HG02981 (cell line): ENCODE data around the gene TM4SF1.

Experiments used
- ATAC-seq: cut with Tn5 transposase; IDR thresholded peaks from one replicate; pipeline ENCODE4 v1.9.1; 2021; ENCODE audit warnings: mild to moderate bottlenecking, moderate library complexity; ENCODE audit not compliant: unreplicated experiment

The TM4SF1 gene

GRCh38 chr3:149375501-149376196 lies 1.8 kb downstream of the TM4SF1 start:
- ATAC-seq = no peak

GRCh38 chr3:149374793-149375500 lies 2.5 kb downstream of the TM4SF1 start:
- no peak for ATAC-seq

- ATAC-seq = no peak
Measured at GRCh38 chr3:149374391-149374790, 3.1 kb downstream of the TM4SF1 start.

- no peak for ATAC-seq
Measured at GRCh38 chr3:149373235-149374125, 4.0 kb downstream of the TM4SF1 start.

DNA sequence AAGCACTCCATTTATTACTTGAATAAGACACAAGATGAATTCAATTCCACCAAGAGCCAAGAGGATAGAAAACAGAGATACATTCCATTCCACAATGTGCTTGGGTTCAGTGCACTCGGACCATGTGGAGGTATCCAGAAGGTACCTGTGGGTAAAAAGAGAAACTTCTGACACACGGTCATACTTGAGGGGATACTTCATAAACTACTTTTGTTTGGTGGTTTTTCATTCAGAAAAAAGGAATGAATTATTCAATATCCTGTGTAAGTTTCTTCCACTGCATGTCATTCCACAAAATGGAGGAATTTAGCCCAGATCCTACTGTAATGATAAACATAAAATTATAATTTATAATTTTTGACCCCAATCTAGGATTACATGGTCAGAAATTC lies 5.7 kb downstream of the TM4SF1 start:
- no peak for ATAC-seq

DNA sequence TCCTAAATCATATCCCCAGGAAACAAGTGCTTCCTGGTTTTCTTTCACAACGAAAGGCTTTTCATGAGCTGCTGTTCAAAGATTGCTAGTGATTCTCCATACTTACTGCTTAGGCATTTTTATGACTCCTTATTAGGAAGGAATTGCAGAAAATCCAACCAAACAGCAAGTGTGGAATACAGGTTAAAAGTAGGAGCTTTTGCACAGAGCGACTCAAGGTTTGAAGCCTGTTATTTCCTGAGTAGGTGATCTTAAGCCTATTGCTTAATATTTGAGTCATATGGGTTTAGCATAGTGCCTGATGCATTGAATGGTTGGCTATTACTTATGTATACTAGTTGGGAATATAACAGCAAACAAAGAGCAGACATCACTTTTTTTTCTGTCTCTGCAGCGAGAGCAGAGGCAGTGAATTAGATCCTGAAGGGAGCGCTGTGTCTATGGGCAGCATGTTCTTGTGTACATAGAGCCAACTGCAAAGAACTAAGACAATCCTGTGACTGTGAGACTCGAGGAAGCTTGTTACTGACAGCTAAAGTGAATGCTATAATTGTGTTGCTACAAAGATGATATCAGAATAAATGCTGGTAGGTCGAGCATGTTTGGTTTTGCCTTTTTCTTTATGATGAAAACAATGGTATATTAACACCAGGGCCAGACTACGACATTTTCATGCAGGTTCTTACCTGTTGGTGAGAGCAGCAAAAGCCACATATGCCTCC lies 6.3 kb downstream of the TM4SF1 start:
- no peak for ATAC-seq

DNA sequence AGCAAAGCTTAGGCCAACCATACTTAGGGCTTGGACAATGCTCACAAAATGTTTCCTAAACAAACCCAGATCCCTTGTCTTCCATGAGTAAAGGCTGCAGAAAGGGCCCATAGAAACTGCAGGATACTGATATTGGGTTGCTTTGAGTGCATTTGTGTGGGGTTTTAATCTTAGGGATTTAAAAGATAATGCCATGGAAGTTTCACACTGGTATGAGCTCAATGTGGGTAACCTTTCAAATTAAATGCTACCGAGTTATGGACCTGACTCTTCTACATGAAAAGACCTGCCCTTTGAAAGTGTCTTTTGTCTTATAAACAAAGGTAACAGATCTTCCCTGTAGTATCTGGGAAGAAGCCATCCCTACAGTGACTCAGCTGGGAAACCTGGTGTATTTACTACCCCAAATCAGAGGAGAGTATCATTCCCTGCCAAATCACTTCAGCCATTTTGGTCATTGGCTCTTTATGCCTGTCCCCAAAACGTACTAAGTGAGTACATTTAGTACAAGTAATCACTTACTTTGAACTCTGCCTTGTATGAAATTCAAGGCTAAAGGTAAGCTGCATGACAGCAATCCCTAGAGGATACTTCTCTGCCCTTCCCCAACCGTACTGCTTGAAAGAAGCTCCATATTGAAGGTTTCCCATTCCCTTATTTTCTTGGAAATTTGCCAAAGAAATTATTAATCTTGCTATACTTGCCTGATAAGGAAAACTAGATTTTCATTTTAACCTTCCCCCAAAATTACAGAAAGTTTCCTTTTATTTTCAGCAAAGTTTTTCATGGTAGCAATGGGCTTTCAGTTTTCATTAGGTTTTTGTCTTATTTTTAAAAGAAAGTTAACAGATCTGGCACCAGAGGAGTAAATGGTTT lies 7.2 kb downstream of the TM4SF1 start:
- ATAC-seq = no peak

GRCh38 chr3:149368674-149369497 lies 8.6 kb downstream of the TM4SF1 start:
- no peak for ATAC-seq

GRCh38 chr3:149368201-149368673 lies 9.2 kb downstream of the TM4SF1 start:
- ATAC-seq = no peak

DNA sequence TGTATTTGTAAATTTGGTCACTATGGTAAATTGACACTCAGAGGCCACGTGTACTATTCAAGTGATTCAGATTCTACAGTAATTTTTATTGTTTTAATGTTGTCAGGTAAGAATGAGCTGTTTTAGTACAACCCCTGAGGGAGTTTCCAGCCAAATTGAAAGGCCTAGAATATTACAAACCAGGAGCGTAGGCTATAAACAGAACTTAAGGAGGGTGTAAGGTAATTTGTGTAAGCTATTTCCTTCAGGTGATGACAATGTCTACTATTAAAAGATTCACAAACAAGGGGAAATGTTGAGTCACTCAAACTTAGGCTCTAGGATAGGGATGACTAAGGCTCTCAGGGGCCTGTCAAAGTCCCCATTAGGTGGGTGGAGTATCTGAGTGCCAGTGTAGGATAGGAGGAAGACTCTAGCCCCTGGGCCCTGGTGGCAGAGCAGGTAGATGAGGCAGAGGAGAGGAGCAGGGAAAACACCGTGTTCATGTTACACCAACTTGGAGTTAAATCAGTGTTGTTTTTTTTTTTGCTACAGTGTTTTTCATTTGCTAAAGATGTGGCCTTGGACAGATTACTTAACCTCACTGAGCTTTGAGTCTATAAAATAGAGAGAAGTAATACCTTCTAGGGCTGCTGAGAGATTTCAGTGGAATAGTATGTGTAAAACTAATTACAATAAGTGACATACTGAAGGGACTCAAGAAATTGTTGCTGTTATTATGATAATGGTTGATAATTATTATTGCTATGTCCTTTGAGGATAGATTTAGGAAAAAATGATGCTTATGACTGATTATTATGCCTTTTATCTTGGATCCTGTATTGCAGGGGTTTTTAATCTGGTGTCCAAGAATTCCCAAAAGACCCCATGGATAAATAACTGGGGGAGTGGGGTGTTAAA lies 10.3 kb downstream of the TM4SF1 start:
- ATAC-seq = no peak

DNA sequence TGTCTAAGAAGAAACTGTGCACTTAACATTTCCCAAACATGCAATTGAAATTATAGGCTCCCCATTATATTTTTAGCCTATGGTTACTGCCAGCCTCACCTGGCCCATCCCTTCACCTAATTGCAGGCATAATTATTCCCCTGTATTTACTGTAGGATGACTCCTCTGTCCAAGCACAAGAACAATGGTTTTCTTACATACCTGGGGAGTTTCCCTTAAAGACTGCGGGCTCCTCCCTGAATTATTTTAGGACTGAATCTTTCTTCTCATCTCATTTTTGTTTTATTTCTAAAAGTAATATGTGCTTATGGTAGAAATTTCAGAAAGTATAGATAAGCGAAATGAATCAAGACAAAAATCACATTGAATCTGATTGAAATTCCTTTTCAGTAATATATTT lies 11.4 kb downstream of the TM4SF1 start:
- ATAC-seq = no peak

DNA sequence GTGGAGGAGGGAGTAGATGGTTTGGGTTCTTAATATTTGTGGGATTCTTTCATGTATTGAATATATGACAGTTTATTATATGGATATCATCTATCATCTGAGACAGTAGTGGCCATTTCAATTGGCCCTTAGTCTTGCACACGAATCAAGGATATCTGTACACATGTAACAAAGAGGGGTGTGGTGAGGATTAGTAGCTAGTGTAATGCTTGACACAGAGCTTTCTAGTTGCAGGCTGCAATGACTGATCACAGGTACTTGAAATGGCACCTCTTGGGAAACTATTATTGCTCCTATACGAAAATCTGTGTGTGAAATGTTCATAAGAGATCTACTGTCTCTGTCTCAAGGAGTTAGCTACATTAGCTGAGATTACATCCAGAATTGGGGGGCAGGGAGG lies 12.8 kb downstream of the TM4SF1 start:
- ATAC-seq = no peak

- no peak for ATAC-seq
Measured at GRCh38 chr3:149363053-149363452, 14.4 kb downstream of the TM4SF1 start.

GRCh38 chr3:149362366-149362765 lies 15.1 kb downstream of the TM4SF1 start:
- no peak for ATAC-seq

DNA sequence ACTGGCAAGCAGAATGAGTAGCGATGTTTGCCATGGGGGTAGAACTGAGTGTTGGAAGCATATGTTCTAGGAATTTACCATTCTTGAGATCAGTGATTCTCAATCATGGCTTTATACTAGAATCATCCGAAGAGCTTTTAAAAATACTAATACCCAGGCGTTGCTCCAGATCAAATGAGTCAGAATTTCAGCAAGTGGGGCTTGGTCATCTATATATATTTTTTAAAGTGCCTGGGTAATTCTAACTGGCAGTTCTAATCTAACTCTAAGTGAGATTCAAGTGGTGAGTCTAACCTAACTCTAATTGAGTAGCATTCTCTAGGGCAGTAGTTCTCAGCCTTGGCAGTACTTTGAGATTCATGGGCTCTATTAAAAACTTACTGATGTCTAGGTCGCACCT lies 20.8 kb downstream of the TM4SF1 start:
- ATAC-seq = no peak

DNA sequence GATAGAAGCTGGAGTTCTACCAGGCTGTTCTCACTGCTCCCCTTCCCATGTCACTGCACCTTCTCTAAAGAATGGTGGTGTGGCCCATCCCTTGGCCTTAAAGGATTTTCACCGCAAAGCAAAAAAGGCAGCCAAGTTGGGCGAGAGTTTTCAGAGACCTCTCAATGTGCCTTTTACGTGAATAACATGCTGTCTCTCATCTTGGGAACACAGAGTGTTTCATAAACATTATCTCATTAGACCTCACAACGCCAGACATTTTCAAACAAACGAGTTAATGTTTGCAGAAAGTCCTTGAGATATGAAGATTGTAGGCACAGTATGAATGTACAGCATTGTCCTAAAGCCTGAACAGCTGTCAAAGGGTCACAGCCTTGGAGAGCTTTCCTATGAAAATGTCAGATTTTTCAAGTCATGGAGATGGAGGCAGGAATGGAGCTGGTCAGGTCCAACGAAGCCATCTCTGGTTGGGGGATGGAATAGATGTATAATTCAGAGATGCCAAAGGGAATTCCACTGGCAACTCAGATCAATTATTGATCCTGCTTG lies 21.3 kb downstream of the TM4SF1 start:
- ATAC-seq = no peak

GRCh38 chr3:149353581-149354184 lies 23.8 kb downstream of the TM4SF1 start:
- ATAC-seq = no peak
